Activated CD8-positive, alpha-beta T cell treated with anti-CD3 and anti-CD28 coated beads, Interleukin-2, amount 10 ng/mL, durations not matched to agents 7 days and 5 days (primary cell): ENCODE measurements around the gene MAMLD1. TPM values are rescaled to one million over a fixed set of nuclear protein-coding genes. Genes with fewer than 3 reads are reported as not detected.
A peak's percentile ranks its signal among the peaks of the same experiment; 100 is the strongest.

Experiments
- ATAC-seq: fragments of 150-1000 bp; cut with Tn5 transposase; one replicate; pipeline ENCODE4 v1.10.0; 2021; ENCODE audit warnings: moderate library complexity
- CTCF ChIA-PET: fragments of 350-600 bp; sonication (Branson Sonifier 250); formaldehyde crosslinking; loops from one replicate; lab custom pipeline; 2021; ENCODE audit warnings: antibody characterized with exemption; lab: Charles Lee
- POLR2A ChIA-PET: fragments of 350-600 bp; sonication (Branson Sonifier 250); formaldehyde crosslinking; loops from one replicate; lab custom pipeline; 2021; ENCODE audit warnings: antibody characterized with exemption; lab: Charles Lee
- DNase-seq: peaks from one replicate; pipeline ENCODE4 v3.0.0-alpha.2; 2020
- H3K27ac Mint-ChIP-seq: one replicate; pipeline ENCODE4 v1.8.0; 2021; ENCODE audit warnings: mild to moderate bottlenecking, mixed read lengths
- H3K27me3 Mint-ChIP-seq: one replicate; pipeline ENCODE4 v1.8.0; 2021; ENCODE audit warnings: low read depth, mixed read lengths
- H3K36me3 Mint-ChIP-seq: one replicate; pipeline ENCODE4 v1.8.0; 2021; ENCODE audit warnings: low read depth, mixed read lengths
- H3K4me1 Mint-ChIP-seq: one replicate; pipeline ENCODE4 v1.8.0; 2021; ENCODE audit warnings: low read depth, mixed read lengths
- H3K4me3 Mint-ChIP-seq: one replicate; pipeline ENCODE4 v1.8.0; 2021; ENCODE audit warnings: mild to moderate bottlenecking, mixed read lengths
- H3K9me3 Mint-ChIP-seq: one replicate; pipeline ENCODE4 v1.8.0; 2022; ENCODE audit warnings: mixed read lengths; ENCODE audit not compliant: insufficient read depth
- total RNA-seq, 2 experiments: library from RNA; stranded (reverse); gene quantifications; one replicate each; pipeline ENCODE4 v1.2.3, GENCODE V29; 2021

Gene MAMLD1
- total RNA-seq, 2 experiments from 2014 or later = 0.81 to 1.4 TPM

DNA sequence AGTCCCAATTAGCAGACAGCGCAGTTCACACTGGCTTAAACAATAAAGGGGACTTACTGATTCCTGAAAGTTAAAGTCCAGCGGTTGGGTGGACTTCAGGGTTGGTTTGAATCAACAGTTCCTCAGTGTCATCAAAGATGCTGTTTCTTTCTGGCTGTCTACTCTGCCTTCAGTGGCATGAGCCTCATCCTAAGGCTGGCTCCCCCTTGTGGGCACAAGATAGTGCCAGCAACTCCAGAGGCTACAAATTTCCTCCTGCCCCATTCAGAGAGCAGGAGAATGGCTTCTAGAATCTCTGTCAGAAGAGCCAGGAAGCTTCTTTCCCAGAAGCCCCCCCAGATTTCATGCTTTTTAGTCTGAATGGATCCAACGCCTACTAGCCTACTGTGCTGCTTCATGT is 122.9 kb downstream of the MAMLD1 start:
- POLR2A ChIA-PET = no interaction called here

GRCh38 chrX:150487369-150488094 is 124.4 kb downstream of the MAMLD1 start:
- POLR2A ChIA-PET = no interaction called here
- Mint-ChIP-seq H3K27me3 (peaks cover 3% of the 10 kb centered on the region), H3K4me3 (no peak overlapping the region), H3K9me3 (no peaks in the 10 kb centered on the region), H3K27ac (no peak overlapping the region), H3K36me3 (no peaks in the 10 kb centered on the region), H3K4me1 (peaks cover 19% of the 10 kb centered on the region)
- no peak for ATAC-seq
- DNase-seq = no peak
- CTCF ChIA-PET = interaction anchor here (1.0 to 4.3 kb wide), 7 partner anchors 9 to 127 kb away, joined by 3 to 23 read pairs (median 4); no protein-coding TSS in a partner anchor

More for the DNA sequence above, 122.9 kb downstream of the MAMLD1 start:
- no peaks in the 10 kb centered on the region for H3K36me3 Mint-ChIP-seq
- peaks cover 26% of the 10 kb centered on the region for H3K4me1 Mint-ChIP-seq
- H3K4me3 Mint-ChIP-seq = no peak overlapping the region
- H3K9me3 Mint-ChIP-seq = no peaks in the 10 kb centered on the region
- peaks cover 3% of the 10 kb centered on the region for H3K27me3 Mint-ChIP-seq
- DNase-seq = peak; percentile 57
- CTCF ChIA-PET = interaction anchor here (1.4 to 4.3 kb wide), 4 partner anchors 8 to 121 kb away, joined by 3 to 23 read pairs (median 10); no protein-coding TSS in a partner anchor
- peak; percentile 70 for ATAC-seq
- no peak overlapping the region for H3K27ac Mint-ChIP-seq

DNA sequence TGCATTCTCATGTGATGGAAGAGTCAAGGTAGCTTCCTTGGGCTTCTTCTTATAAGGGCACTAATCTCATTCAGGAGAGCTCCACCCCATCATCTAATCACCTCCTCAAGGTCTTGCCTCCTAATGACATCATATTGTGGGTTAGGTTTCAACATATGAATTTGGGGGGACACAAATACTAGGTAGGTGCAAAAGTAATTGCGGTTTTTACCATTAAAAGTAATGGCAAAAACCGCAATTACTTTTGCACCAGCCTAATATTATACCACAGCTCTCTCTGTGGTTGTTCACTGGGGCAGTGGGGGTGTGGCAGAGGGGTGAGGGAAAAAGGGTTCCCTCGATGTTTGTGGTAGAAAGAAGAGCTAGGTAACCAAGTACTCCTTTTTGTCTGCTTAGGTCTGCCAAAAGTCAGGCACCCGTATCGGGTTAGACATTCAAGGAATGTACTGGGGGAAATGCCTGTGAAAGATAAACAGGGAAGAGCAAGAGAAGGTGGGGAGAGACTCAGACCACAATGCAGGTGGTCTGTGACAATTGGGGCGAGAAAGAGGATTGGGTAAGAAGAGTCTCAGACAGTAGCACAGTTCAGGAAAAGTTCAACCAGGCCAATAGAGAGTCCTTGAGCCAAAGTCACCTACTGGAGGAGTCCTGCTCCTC is 126.4 kb downstream of the MAMLD1 start:
- ChIA-PET POLR2A (no interaction called here), CTCF (no interaction called here)
- peaks cover 3% of the 10 kb centered on the region for H3K27me3 Mint-ChIP-seq
- no peak overlapping the region for H3K27ac Mint-ChIP-seq
- H3K4me1 Mint-ChIP-seq = peaks cover 9% of the 10 kb centered on the region
- H3K36me3 Mint-ChIP-seq = no peaks in the 10 kb centered on the region
- H3K4me3 Mint-ChIP-seq = no peak overlapping the region
- DNase-seq = no peak
- H3K9me3 Mint-ChIP-seq = no peaks in the 10 kb centered on the region
- ATAC-seq = no peak

DNA sequence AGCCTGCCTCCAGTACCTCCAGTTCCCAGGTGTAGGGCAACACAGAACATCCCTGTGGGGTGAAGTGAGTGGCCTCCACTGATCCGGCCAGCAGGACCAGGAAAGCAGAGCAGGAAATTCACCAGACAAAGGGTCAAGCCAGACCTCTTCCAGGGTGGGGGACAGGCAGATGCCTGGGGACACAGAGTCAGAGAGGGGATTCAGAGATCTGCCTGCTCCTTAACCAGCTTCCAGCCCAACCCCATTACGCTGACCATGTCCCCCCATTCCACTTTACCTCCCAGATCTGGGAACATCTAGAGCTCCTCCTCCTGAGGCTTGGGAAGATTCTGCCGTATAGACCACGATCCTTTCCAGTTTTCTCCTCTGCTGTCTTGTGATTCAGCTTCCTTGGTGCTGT is 132.4 kb downstream of the MAMLD1 start:
- no peak overlapping the region for H3K4me3 Mint-ChIP-seq
- no peak overlapping the region for H3K27ac Mint-ChIP-seq
- DNase-seq (no peak), ATAC-seq (no peak)
- H3K36me3 Mint-ChIP-seq = no peaks in the 10 kb centered on the region
- no peaks in the 10 kb centered on the region for H3K9me3 Mint-ChIP-seq
- no peaks in the 10 kb centered on the region for H3K4me1 Mint-ChIP-seq
- CTCF ChIA-PET = no interaction called here
- peaks cover 2% of the 10 kb centered on the region for H3K27me3 Mint-ChIP-seq
- POLR2A ChIA-PET = no interaction called here

- H3K27me3 Mint-ChIP-seq = peaks cover 2% of the 10 kb centered on the region
- DNase-seq = no peak
- CTCF ChIA-PET = interaction anchor here (1.5 kb wide), 1 partner anchor 12 kb away, joined by 4 read pairs; no protein-coding TSS in a partner anchor
- H3K36me3 Mint-ChIP-seq = no peaks in the 10 kb centered on the region
- POLR2A ChIA-PET = no interaction called here
- no peak for ATAC-seq
- H3K4me3 Mint-ChIP-seq = no peak overlapping the region
- no peak overlapping the region for H3K27ac Mint-ChIP-seq
- H3K4me1 Mint-ChIP-seq = no peaks in the 10 kb centered on the region
- H3K9me3 Mint-ChIP-seq = no peaks in the 10 kb centered on the region
Observed at GRCh38 chrX:150499240-150499639, 136.1 kb downstream of the MAMLD1 start.

- H3K27ac Mint-ChIP-seq = no peak overlapping the region
- no peak overlapping the region for H3K4me3 Mint-ChIP-seq
- peaks cover 3% of the 10 kb centered on the region for H3K4me1 Mint-ChIP-seq
- CTCF ChIA-PET = interaction anchor here (1.4 kb wide), 1 partner anchor 85 kb away, joined by 3 read pairs; no protein-coding TSS in a partner anchor
- POLR2A ChIA-PET = no interaction called here
- no peak for ATAC-seq
- no peaks in the 10 kb centered on the region for H3K9me3 Mint-ChIP-seq
- no peaks in the 10 kb centered on the region for H3K36me3 Mint-ChIP-seq
- no peaks in the 10 kb centered on the region for H3K27me3 Mint-ChIP-seq
- DNase-seq = no peak
Observed at GRCh38 chrX:150502091-150502490, 139.0 kb downstream of the MAMLD1 start.

GRCh38 chrX:150502979-150503897 is 140.1 kb downstream of the MAMLD1 start:
- POLR2A ChIA-PET = no interaction called here
- Mint-ChIP-seq H3K4me1 (peaks cover 7% of the 10 kb centered on the region), H3K9me3 (no peaks in the 10 kb centered on the region), H3K36me3 (no peaks in the 10 kb centered on the region), H3K27me3 (no peaks in the 10 kb centered on the region), H3K27ac (no peak overlapping the region), H3K4me3 (no peak overlapping the region)
- DNase-seq = no peak
- ATAC-seq = no peak
- CTCF ChIA-PET = interaction anchor here (1.4 kb wide), 1 partner anchor 84 kb away, joined by 3 read pairs; no protein-coding TSS in a partner anchor

DNA sequence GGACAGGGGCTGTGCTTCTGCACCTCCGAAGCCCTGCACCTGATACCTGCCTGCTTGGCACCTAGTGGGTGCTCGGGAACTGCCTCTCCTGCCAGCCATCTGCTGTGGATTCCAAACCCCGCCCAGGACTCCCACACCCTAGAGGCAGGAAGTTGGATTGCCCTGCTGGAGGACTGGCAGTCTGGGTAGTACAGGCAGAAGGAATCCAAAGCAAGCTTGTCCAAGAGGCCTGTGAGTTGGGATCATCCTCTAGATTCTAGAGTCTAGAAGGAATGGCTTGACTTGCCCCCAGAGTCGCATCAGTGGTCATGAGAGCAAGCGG is 140.7 kb downstream of the MAMLD1 start:
- no peak overlapping the region for H3K4me3 Mint-ChIP-seq
- ChIA-PET POLR2A (no interaction called here), CTCF (no interaction called here)
- DNase-seq (no peak), ATAC-seq (no peak)
- no peak overlapping the region for H3K27ac Mint-ChIP-seq
- peaks cover 7% of the 10 kb centered on the region for H3K4me1 Mint-ChIP-seq
- no peaks in the 10 kb centered on the region for H3K36me3 Mint-ChIP-seq
- no peaks in the 10 kb centered on the region for H3K27me3 Mint-ChIP-seq
- no peaks in the 10 kb centered on the region for H3K9me3 Mint-ChIP-seq

DNA sequence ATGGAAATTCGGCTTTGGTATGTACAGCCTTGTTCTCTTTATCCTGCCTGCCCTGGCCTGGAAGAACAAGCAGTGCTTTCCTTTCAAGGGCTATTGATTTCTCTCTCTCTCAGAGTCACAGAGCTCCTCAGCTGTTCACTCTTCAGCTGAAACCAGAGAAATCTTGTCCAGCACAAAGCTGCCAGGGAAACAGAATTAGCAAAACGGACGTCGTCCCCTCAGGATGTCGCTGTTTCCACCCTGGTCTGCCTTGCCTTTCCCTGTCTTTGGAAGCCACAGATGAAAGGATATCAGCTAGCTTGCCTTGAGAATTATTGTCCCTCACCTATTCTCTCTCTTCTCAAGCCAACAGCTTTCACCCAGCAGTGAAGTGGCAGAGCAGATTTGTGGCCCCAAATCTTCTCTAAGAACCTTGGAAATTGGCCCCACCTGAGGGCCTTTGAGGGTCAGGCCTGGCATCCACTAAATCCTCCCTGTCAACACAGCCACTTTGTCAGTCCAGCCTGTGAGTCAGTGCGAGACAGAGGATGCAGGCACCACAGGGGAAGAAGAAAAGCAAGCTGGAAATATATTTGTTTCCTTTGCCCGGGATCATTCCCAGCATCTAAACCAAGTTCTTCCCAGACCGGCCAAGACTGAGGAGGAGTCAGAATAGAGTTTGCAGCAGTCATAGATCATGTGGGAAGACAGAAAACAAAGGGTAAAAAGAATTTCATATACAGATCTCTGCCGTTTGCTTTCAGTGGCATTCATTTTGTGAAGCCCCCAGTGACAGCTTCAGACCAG is 141.5 kb downstream of the MAMLD1 start:
- POLR2A ChIA-PET = no interaction called here
- Mint-ChIP-seq H3K27me3 (no peaks in the 10 kb centered on the region), H3K4me3 (no peak overlapping the region), H3K36me3 (no peaks in the 10 kb centered on the region), H3K27ac (no peak overlapping the region), H3K9me3 (no peaks in the 10 kb centered on the region), H3K4me1 (peaks cover 7% of the 10 kb centered on the region)
- CTCF ChIA-PET = no interaction called here
- DNase-seq (no peak), ATAC-seq (no peak)

DNA sequence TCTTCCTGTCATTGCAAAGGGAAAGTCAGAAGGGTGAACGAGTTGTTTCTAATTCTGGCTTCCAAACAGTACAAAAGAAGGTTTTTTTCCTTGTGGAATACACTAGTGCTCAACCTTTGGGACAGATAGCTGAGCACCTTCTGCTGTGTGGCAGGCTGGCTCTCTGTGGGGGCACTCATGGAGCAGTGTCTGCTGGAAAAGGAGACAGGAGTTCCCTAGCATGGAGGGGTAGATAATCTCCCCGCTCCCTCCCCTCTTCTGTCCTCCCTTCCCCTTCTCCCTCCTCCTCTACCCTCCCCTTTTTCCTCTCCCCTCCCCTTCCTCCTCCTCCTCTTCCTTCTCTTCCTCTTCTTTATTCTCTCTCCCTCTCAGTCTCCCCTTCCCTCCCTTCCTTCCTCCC is 142.9 kb downstream of the MAMLD1 start:
- no peak for DNase-seq
- H3K36me3 Mint-ChIP-seq = no peaks in the 10 kb centered on the region
- CTCF ChIA-PET = no interaction called here
- no peaks in the 10 kb centered on the region for H3K27me3 Mint-ChIP-seq
- peaks cover 7% of the 10 kb centered on the region for H3K4me1 Mint-ChIP-seq
- H3K9me3 Mint-ChIP-seq = no peaks in the 10 kb centered on the region
- no peak overlapping the region for H3K27ac Mint-ChIP-seq
- H3K4me3 Mint-ChIP-seq = no peak overlapping the region
- POLR2A ChIA-PET = no interaction called here
- no peak for ATAC-seq

DNA sequence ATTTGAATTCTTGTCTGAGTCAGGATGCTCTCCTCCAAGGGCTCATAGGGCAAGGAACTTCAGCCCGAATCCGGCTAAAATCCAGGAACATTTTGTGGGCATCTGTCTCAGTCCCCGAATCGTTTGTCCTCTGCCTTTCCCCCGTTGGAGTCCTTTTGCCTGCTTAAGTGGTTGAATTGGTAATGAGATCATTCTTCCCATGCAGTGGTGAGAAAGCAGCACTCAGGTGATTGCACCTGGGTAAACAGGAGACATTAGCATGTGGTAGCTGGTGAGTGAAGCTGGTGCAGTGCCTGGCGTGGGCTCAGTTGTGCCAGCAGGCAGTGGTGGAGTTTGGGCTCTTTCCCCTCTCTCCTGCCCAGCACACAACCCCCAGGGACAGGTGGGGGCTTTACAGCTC is 143.4 kb downstream of the MAMLD1 start:
- POLR2A ChIA-PET = no interaction called here
- no peaks in the 10 kb centered on the region for H3K9me3 Mint-ChIP-seq
- H3K4me3 Mint-ChIP-seq = no peak overlapping the region
- ATAC-seq (no peak), DNase-seq (no peak)
- H3K27me3 Mint-ChIP-seq = no peaks in the 10 kb centered on the region
- H3K36me3 Mint-ChIP-seq = no peaks in the 10 kb centered on the region
- H3K4me1 Mint-ChIP-seq = peaks cover 7% of the 10 kb centered on the region
- CTCF ChIA-PET = no interaction called here
- H3K27ac Mint-ChIP-seq = no peak overlapping the region
